KMS-11 (cell line): Measurements from ENCODE around the gene SLC52A1.

Experiments used
- H2AFZ ChIP-seq: fragments of 200-600 bp; sonication (generic); 2 replicates; pipeline ENCODE4 v1.6.1; 2016; ENCODE audit warnings: antibody characterized with exemption, mixed run types, low read depth
- H3K27ac ChIP-seq: fragments of 200-600 bp; sonication (generic); 2 replicates; pipeline ENCODE4 v1.6.1; 2016; ENCODE audit warnings: mild to moderate bottlenecking, mixed run types
- H3K27me3 ChIP-seq: fragments of 200-600 bp; sonication (generic); 2 replicates; pipeline ENCODE4 v1.6.1; 2017; ENCODE audit warnings: mild to moderate bottlenecking, low read depth, mixed run types, moderate library complexity; ENCODE audit not compliant: insufficient read depth
- H3K36me3 ChIP-seq: fragments of 200-600 bp; sonication (generic); 2 replicates; pipeline ENCODE4 v1.6.1; 2017; ENCODE audit warnings: mild to moderate bottlenecking, mixed run types; ENCODE audit not compliant: insufficient read depth
- H3K4me1 ChIP-seq: fragments of 200-600 bp; sonication (generic); 2 replicates; pipeline ENCODE4 v1.6.1; 2016; ENCODE audit warnings: mild to moderate bottlenecking, low read depth, mixed run types; ENCODE audit not compliant: poor library complexity, severe bottlenecking
- H3K4me2 ChIP-seq: fragments of 200-600 bp; sonication (generic); 2 replicates; pipeline ENCODE4 v1.7.0; 2016; ENCODE audit warnings: mild to moderate bottlenecking, mixed run types
- H3K4me3 ChIP-seq: fragments of 200-600 bp; sonication (generic); IDR thresholded peaks from 2 replicates; pipeline ENCODE4 v1.6.1; 2017; ENCODE audit warnings: low read depth, low read length, mixed read lengths; ENCODE audit not compliant: insufficient read depth
- H3K79me2 ChIP-seq: fragments of 200-600 bp; sonication (generic); 2 replicates; pipeline ENCODE4 v1.6.1; 2016; ENCODE audit warnings: low read depth, mixed run types; ENCODE audit not compliant: insufficient read depth
- H3K9ac ChIP-seq: fragments of 200-600 bp; sonication (generic); 2 replicates; pipeline ENCODE4 v1.6.1; 2016; ENCODE audit warnings: mild to moderate bottlenecking, mixed run types
- H4K20me1 ChIP-seq: fragments of 200-600 bp; sonication (generic); 2 replicates; pipeline ENCODE4 v1.6.1; 2016; ENCODE audit warnings: mild to moderate bottlenecking, mixed run types; ENCODE audit not compliant: insufficient read depth
- TF ChIP-seq, protein P1 (sequence below): fragments of 200-600 bp; sonication (generic); conservative IDR thresholded peaks from 2 replicates; pipeline ENCODE4 v1.6.1; 2017; ENCODE audit warnings: low read depth, mild to moderate bottlenecking, antibody characterized with exemption, low read length, moderate library complexity, mixed read lengths

Gene SLC52A1

DNA sequence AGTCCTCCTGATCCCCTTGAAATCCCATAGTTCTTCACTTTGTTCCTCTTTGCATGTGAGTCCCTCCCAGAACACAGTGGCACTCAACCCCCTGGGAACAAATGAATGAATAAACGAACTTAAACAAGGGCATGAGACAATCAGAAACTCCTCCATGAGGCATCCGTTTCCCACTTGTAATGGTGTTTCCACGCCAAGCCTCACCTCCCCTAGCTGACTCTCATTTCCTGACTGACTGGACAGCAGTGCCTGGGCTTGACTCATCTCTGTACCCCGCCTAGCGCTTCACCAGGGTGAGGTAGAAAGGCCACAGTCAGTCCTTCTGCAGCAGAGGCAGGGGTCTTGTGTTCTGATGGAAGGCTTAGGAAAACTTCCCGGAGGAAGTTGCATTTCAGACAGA lies 23.3 kb downstream of the SLC52A1 start:
- no peak overlapping the region for H3K9ac ChIP-seq
- no peaks in the 10 kb centered on the region for H3K79me2 ChIP-seq
- no peaks in the 10 kb centered on the region for H4K20me1 ChIP-seq
- no peak overlapping the region for H3K4me2 ChIP-seq
- TF ChIP-seq, protein P1, sequence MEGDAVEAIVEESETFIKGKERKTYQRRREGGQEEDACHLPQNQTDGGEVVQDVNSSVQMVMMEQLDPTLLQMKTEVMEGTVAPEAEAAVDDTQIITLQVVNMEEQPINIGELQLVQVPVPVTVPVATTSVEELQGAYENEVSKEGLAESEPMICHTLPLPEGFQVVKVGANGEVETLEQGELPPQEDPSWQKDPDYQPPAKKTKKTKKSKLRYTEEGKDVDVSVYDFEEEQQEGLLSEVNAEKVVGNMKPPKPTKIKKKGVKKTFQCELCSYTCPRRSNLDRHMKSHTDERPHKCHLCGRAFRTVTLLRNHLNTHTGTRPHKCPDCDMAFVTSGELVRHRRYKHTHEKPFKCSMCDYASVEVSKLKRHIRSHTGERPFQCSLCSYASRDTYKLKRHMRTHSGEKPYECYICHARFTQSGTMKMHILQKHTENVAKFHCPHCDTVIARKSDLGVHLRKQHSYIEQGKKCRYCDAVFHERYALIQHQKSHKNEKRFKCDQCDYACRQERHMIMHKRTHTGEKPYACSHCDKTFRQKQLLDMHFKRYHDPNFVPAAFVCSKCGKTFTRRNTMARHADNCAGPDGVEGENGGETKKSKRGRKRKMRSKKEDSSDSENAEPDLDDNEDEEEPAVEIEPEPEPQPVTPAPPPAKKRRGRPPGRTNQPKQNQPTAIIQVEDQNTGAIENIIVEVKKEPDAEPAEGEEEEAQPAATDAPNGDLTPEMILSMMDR, result no peak
- no peak overlapping the region for H3K27ac ChIP-seq
- H3K4me1 ChIP-seq, result no peaks in the 10 kb centered on the region
- no peak overlapping the region for H2AFZ ChIP-seq
- no peaks in the 10 kb centered on the region for H3K36me3 ChIP-seq
- H3K27me3 ChIP-seq, result no peaks in the 10 kb centered on the region
- no peak overlapping the region for H3K4me3 ChIP-seq

DNA sequence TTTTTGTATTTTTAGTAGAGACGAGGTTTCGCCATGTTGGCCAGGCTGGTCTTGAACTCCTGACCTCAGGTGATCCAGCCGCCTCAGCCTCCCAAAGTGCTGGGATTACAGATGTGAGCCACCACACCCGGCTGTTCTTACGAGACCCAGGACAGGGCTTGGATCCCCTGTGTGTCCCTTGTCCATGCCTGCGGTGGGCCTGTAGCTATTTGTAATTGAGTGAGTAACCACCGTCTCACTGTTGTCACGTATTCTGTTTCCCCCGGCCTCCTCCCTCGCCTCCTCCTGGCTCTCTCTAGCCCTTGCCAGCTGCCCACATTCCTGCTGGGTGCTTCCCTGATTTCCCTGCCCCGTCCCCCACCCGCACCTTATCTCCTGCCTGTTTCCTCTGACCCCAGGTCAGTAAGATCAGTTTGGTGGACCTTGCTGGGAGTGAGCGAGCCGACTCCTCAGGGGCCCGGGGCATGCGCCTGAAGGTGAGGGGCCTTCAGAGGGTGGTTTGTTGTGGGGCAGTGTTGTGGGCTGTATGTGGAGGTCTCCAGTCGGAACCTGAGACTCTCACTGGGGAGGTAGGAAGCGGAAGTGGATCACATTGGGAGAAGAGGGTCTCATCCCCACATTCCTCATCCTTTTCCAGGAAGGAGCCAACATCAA lies 31.9 kb downstream of the SLC52A1 start:
- no peaks in the 10 kb centered on the region for H3K27me3 ChIP-seq
- no peak overlapping the region for H3K4me3 ChIP-seq
- H2AFZ ChIP-seq, result no peak overlapping the region
- H3K9ac ChIP-seq, result no peak overlapping the region
- H3K4me1 ChIP-seq, result no peaks in the 10 kb centered on the region
- no peaks in the 10 kb centered on the region for H4K20me1 ChIP-seq
- TF ChIP-seq, protein P1, result no peak
- H3K4me2 ChIP-seq, result no peak overlapping the region
- no peaks in the 10 kb centered on the region for H3K79me2 ChIP-seq
- H3K36me3 ChIP-seq, result no peaks in the 10 kb centered on the region
- no peak overlapping the region for H3K27ac ChIP-seq

DNA sequence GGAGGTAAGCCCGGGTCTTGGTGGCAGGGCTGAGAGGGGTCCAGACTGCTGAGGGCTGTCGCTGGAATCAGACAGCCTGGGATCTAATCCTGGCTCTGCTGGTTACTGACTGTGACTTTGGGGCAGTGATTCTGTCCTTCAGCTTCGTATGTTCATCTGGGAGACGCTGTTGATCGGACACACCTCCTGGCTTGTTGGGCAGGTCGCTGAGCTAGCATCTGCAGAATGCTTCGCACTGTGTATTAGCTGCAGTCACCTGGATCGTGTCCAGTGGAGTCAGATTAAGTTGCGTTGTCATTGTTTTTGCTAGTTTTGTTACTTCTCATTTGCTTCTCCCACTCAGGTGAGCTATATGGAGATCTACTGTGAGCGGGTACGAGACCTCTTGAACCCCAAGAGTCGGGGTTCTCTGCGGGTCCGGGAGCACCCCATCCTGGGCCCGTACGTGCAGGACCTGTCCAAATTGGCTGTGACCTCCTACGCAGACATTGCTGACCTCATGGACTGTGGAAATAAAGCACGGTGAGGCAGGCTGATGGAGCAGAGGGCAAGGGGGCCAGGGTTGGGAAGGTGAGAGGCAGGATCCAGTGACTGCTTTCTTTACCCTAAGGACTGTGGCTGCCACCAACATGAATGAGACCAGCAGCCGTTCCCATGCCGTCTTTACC lies 33.0 kb downstream of the SLC52A1 start:
- Histone ChIP-seq H2AFZ (no peak overlapping the region), H3K4me1 (no peaks in the 10 kb centered on the region), H3K79me2 (no peaks in the 10 kb centered on the region), H3K4me3 (no peak overlapping the region), H3K4me2 (no peak overlapping the region), H3K36me3 (no peaks in the 10 kb centered on the region), H3K9ac (no peak overlapping the region), H4K20me1 (no peaks in the 10 kb centered on the region), H3K27me3 (no peaks in the 10 kb centered on the region), H3K27ac (no peak overlapping the region)
- TF ChIP-seq, protein P1, result no peak

DNA sequence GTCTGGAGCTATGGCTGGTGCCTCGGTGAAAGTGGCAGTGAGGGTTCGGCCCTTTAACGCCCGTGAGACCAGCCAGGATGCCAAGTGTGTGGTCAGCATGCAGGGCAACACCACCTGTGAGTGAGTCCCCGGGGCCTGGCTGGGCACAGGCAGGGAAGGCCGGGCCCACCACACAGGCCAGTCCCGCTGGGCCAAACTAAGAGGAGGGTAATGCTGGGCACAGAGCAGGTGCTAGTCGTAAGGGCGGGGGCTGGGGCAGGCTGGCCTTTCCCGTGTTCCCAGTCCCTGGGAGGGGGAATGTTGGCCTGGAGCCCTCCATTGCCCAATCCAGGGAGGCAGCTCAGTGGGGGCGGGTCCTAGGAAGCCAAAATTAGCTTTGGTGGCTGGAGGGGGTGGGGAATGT lies 35.0 kb downstream of the SLC52A1 start:
- Histone ChIP-seq H3K4me3 (no peak overlapping the region), H3K79me2 (no peaks in the 10 kb centered on the region), H3K4me1 (no peaks in the 10 kb centered on the region), H2AFZ (no peak overlapping the region), H4K20me1 (no peaks in the 10 kb centered on the region), H3K9ac (no peak overlapping the region), H3K36me3 (no peaks in the 10 kb centered on the region), H3K27me3 (no peaks in the 10 kb centered on the region), H3K27ac (no peak overlapping the region), H3K4me2 (no peak overlapping the region)
- TF ChIP-seq, protein P1, result no peak
